Measurements from ENCODE around the gene CASD1.

GRCh38 chr7:94491410-94491809, 18.2 kb upstream of the CASD1 start:
- TF ChIP-seq CTCF (IDR thresholded peaks at IDR 0.05; ENCODE audit: insufficient read depth, low read depth, low read length) (no peak), EZH2 (IDR thresholded peaks at IDR 0.05; ENCODE audit: insufficient read depth, low read length) (no peak)
